ENCODE data around the gene VSIG10L.
A peak's percentile ranks its signal among the peaks of the same experiment; 100 is the strongest.

Gene VSIG10L

GRCh38 chr19:51365211-51365964 lies 23.4 kb upstream of the VSIG10L start:
- no peak for DNase-seq (ENCODE audit: low read depth)

- no peak for DNase-seq (ENCODE audit: low read depth)
Observed at GRCh38 chr19:51364200-51365106, 22.5 kb upstream of the VSIG10L start.

- DNase-seq (ENCODE audit: low read depth), result no peak
Observed at GRCh38 chr19:51361239-51361638, 19.3 kb upstream of the VSIG10L start.

- DNase-seq (ENCODE audit: low read depth), result no peak
Observed at GRCh38 chr19:51359294-51359693, 17.4 kb upstream of the VSIG10L start.

- no peak for DNase-seq (ENCODE audit: low read depth)
Observed at GRCh38 chr19:51357952-51358351, 16.0 kb upstream of the VSIG10L start.

- DNase-seq (ENCODE audit: low read depth), result no peak
Observed at GRCh38 chr19:51356159-51356801, 14.3 kb upstream of the VSIG10L start.

GRCh38 chr19:51354742-51355148 lies 12.8 kb upstream of the VSIG10L start:
- DNase-seq (ENCODE audit: low read depth), result no peak

GRCh38 chr19:51354103-51354741 lies 12.3 kb upstream of the VSIG10L start:
- DNase-seq (ENCODE audit: low read depth), result no peak

- no peak for DNase-seq (ENCODE audit: low read depth)
Observed at GRCh38 chr19:51352783-51353360, 10.9 kb upstream of the VSIG10L start.

- DNase-seq (ENCODE audit: low read depth), result no peak
Observed at GRCh38 chr19:51351266-51351990, 9.5 kb upstream of the VSIG10L start.

GRCh38 chr19:51347209-51347928 lies 5.4 kb upstream of the VSIG10L start:
- no peak for DNase-seq (ENCODE audit: low read depth)

- no peak for DNase-seq (ENCODE audit: low read depth)
Observed at GRCh38 chr19:51346742-51347141, 4.8 kb upstream of the VSIG10L start.

GRCh38 chr19:51345076-51345620 lies 3.2 kb upstream of the VSIG10L start:
- no peak for DNase-seq (ENCODE audit: low read depth)

- DNase-seq (ENCODE audit: low read depth), result no peak
Observed at GRCh38 chr19:51342631-51343569, 961 bp upstream of the VSIG10L start.

GRCh38 chr19:51341066-51341465 lies 873 bp downstream of the VSIG10L start:
- no peak for DNase-seq (ENCODE audit: low read depth)

- peak; percentile 86 for DNase-seq (ENCODE audit: low read depth)
Observed at GRCh38 chr19:51339687-51340656, 2.0 kb downstream of the VSIG10L start.

GRCh38 chr19:51339313-51339686 lies 2.6 kb downstream of the VSIG10L start:
- no peak for DNase-seq (ENCODE audit: low read depth)

Data from T-helper 22 cell (primary cell).